NCI-H2081 (cell line): ENCODE data around the gene LRRC51.

Source experiments
- DNase-seq, 2 experiments: peaks; one replicate each; lab custom pipeline; 2025; lab: John Stamatoyannopoulos, UW

The LRRC51 gene

DNA sequence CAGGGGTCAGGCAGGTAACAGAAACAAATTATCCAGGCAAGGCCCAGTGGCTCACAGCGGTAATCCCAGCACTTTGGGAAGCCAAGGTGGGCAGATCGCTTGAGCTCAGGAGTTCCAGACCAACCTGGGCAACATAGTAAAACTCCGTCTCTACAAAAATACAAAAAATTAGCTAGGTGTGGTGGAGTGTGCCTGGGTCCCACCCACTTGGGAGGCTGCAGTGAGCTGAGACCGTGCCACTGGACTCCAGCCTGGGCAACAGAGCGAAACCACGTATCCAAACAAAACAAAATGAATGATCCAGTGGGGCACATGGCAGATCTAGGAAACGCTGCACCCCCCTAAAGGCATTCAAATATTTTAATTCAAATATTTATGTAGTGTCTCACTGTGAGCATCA lies 10.2 kb upstream of the LRRC51 start:
- no peak for DNase-seq

- no peak for DNase-seq
These were observed 8.3 kb upstream of the LRRC51 start for GRCh38 chr11:72072348-72072747.

DNA sequence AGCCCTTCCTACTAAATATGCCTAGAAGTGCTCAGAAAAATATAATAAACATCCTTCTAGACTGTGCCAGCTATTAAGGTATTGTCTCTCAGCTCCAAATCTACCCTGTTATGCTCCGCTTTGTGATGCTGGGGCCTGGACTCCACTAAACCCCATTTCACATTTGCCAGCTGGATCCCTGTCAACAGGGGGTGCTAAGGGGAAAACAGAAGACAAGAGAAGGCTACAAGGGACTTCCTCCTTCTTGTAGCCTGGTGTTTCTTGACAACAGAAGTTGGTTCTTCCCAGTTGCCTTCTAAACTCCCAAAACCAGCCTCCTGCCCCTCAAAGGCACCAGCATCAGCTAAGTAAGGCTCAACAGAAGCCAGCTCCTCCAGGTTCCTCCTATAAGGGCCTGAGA lies 5.5 kb upstream of the LRRC51 start:
- no peak for DNase-seq

- DNase-seq = no peak
These were observed 4.9 kb upstream of the LRRC51 start for GRCh38 chr11:72075756-72076155.

DNA sequence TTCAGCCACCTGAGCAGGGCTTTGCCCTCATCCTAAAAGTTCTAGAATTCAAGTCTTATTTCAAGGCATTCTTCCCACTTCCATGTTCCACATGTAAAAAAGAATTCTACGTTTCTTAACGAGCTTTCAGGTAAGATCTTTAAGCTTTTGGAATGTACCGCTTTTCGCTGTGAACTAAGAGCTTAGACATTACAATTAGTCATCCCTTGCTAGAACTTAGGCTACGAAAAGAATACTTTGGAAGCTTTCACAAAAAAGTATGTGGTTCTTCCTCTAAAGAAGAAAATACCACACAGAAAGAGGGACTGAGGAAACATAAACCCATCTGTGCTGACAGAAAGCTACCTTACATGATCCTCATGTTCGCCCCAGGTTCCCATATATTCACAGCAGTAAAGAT lies 2.2 kb upstream of the LRRC51 start:
- DNase-seq = no peak

DNA sequence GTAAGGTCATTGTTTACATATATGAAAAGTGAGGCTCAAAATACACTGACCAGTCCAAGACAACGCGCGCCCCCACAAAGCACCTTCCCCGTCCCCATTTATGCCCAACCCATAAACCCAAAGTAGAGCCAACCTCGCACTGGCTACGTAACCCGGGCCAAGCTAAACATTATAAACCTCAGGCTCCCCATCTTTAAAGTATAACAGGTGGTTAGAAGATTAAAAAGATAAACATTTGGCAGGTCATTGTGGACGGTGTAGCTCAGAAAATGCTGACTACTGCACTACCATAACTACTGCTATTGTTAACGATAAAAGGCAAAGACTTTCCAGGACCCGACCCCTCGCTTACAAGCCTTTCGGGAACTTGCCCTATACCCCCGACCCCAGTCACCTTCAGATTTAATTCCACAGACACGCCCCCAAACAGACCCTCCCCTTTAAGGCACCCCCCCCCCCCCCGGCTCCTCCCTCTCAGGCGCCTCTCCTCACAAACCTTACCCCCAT lies 778 bp upstream of the LRRC51 start:
- no peak for DNase-seq

DNA sequence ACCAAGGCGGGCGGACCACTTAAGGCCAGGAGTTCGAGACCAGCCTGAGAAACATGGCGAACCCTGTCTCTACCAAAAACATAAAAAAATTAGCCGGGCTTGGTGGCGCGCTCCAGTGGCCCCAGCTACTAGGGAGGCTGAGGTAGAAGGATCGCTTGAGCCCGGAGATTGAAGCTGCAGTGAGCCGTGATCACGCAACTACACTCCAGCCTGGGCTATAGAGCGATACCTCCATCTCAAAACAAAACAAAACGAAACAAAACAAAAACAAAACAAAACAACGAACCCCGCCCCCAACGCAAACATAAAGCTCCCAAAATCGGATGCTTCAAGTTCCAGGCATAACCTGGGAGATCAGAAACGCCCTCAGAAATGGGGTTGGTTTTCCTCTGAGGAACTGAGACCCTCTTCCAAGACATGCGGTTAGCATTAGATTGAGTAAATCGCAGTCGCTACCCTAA lies 564 bp downstream of the LRRC51 start:
- no peak for DNase-seq

DNA sequence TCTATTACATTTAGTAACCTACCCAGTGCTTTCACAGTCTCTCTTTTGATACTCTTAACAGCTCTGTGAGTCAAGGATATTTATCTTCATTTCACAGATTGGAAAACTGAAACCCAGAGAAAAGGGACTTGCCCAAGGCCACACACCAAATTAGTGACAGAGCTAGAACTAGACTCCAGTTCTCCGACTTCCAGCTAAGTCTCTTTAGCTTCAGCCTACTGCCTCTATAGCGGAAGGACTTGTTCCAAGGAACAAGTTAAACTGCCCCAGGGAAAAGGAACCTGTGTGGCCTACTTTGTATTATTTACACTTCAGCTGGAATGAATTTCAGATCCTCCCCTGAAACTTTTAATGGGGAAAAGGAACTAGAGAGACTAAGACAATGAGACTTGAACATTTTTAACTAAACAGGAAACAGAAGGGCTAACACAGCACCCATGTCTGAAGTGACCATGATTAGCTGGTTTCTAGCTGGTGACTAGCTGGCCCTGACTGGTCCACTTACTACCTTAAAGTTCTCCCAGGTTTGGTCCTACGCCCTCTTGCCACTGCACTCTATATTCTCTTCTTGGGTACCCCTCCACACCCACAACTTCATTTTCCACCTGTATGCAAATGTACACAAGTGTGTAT lies 1.3 kb downstream of the LRRC51 start:
- DNase-seq = no peak

DNA sequence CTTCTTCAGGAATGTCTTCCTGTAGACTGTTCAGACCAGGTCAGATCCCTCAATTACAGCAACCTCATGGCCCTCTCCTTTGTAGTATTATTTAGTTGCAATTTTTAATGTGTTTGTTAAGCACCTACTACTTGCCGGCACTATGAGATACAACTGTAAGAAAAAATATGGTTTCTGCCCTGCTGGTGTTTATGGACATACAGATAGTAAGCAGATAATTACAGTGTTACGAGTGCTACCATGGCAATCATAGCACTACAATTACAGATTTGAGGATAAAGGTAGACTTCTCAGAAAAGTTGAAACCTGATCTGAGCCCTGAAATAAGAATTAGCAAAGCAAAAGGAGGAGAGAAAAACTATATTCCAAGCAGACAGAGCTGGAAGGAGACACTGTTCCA lies 2.8 kb downstream of the LRRC51 start:
- DNase-seq = no peak

GRCh38 chr11:72084076-72084475 lies 3.4 kb downstream of the LRRC51 start:
- no peak for DNase-seq

DNA sequence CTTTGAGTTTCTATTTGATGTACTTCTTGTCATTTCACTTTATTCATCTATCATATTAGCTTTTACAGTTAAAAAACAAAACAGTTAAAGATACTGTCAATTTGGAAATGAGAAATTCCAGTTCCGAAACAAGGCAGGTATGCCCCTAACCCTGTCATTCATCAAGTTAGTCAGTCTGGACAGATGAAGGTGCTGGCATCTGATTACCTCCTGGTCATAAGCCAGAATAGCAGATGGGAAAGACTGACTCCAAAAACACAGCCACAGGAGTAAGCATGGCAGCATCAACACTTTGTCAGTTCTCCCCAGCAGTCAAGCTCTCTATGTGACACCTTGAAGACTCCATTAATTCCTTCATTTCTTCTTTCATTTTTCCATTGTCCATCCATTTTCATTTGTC lies 4.3 kb downstream of the LRRC51 start:
- DNase-seq = no peak

GRCh38 chr11:72085621-72086351 lies 5.1 kb downstream of the LRRC51 start:
- DNase-seq = peak; percentile 12 to 65

- DNase-seq = no peak
These were observed 7.6 kb downstream of the LRRC51 start for GRCh38 chr11:72088076-72088808.

- DNase-seq = peak; percentile 39 to 51
These were observed 10.6 kb downstream of the LRRC51 start for GRCh38 chr11:72091292-72091691.

DNA sequence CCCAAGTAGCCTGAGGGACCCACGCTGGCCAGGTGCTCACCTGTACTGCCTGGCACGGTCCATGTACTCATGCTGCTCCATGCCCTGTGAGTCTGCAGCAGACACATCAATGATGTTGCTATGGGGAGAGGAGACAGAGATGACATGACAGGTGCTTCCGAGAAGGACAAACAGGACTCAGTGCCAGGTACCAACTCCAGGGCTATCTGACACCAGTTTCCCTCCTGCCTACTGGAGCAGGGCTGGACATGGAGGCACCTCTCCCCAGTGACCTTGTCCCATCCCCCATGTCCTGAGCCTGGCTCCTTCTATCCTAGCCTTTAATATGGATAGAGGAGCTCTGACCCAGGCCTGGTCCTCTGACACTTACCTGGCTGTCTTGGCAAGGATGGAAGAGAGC lies 18.1 kb downstream of the LRRC51 start:
- no peak for DNase-seq

GRCh38 chr11:72100009-72100408 lies 19.4 kb downstream of the LRRC51 start:
- no peak for DNase-seq

- DNase-seq = no peak
These were observed 19.8 kb downstream of the LRRC51 start for GRCh38 chr11:72100462-72100861.

DNA sequence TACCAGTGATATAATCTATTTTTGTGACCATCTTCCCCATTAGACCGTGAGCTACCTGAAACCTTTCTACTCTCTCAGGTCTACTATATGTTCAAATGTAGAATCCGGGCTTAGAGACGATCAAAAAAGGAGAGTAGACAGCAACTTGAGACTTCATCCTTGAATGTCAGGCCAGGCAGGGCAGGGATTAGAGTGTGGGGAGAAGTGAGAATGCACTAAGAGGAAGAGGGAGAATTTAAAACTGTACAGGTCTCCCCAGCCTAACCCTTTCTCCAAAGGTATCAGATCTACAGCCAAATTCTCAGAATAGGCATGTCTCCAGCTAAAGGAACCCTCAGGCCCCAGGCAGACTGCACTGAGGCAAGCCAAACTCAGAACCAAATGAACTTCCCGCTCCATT lies 21.5 kb downstream of the LRRC51 start:
- no peak for DNase-seq

GRCh38 chr11:72102631-72102945 lies 21.9 kb downstream of the LRRC51 start:
- no peak for DNase-seq

- DNase-seq = peak; percentile 98 to 99
These were observed 22.5 kb downstream of the LRRC51 start, which contains the start of gene LAMTOR1 for GRCh38 chr11:72102946-72103753. LAMTOR1 (minus strand) TSS chr11:72103297; CDS start chr11:72103224, 73 bp downstream.

DNA sequence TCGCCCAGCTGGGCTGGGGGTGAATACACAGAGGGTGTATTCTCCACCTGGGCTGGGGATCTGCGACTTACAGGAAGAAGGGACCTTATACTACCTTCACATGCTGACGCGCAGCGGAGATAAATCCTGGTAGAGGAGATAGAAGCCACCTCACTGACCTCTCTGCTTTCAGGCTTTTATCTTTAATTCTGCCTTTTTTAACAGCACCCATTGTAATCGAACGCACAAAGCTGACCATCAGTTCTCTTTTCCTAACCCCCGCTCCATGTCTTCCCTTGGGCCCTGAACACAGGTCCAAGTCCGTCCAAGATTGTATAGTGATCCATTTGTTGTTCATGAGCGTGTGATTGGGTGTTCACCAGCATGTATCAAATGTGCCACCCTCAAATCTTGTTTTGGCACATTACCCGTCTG lies 23.1 kb downstream of the LRRC51 start:
- no peak for DNase-seq

GRCh38 chr11:72105888-72106287 lies 25.2 kb downstream of the LRRC51 start, which contains the start of gene TOMT:
TOMT (plus strand) TSS chr11:72105924; CDS start chr11:72105952, 28 bp downstream.
- DNase-seq = no peak
